Gastroesophageal sphincter (tissue), 3 donors: Measurements from ENCODE around the gene NEURL1.
"Not testable (repeated sequence)": the region's sequence is repeated elsewhere in the genome, so short reads cannot be mapped to it uniquely, and the experiment has no call there.

Source experiments
- CTCF ChIP-seq, 4 experiments: fragments of 200-600 bp in 2 of 4; fragments of 450-650 bp in 2 of 4; sonication (generic) in 1 of 4; IDR thresholded peaks; one replicate each; pipeline ENCODE4 v1.5.1; 2017 to 2019; ENCODE audit warnings: antibody characterized with exemption in 4 of 4, mild to moderate bottlenecking in 2 of 4, moderate library complexity in 2 of 4
- POLR2A ChIP-seq, 2 donors: fragments of 450-650 bp; IDR thresholded peaks; one replicate each; pipeline ENCODE4 v1.6.1; 2017; ENCODE audit warnings: antibody characterized with exemption in 2 of 2, mild to moderate bottlenecking in 2 of 2, moderate library complexity in 1 of 2
- POLR2AphosphoS5 ChIP-seq: sonication (generic); formaldehyde crosslinking; IDR thresholded peaks from one replicate; pipeline ENCODE4 v1.6.1; 2017; ENCODE audit warnings: antibody characterized with exemption

- TF ChIP-seq CTCF (IDR thresholded peaks at IDR 0.05); POLR2A (IDR thresholded peaks at IDR 0.05); POLR2AphosphoS5: not testable (repeated sequence)
These were observed 28.5 kb downstream of the NEURL1 start for GRCh38 chr10:103522006-103522405.
